ENCODE results near the gene ANKRD24.
"Not testable (repeated sequence)": the region's sequence is repeated elsewhere in the genome, so short reads cannot be mapped to it uniquely, and the experiment has no call there.

- TF ChIP-seq, protein P1, sequence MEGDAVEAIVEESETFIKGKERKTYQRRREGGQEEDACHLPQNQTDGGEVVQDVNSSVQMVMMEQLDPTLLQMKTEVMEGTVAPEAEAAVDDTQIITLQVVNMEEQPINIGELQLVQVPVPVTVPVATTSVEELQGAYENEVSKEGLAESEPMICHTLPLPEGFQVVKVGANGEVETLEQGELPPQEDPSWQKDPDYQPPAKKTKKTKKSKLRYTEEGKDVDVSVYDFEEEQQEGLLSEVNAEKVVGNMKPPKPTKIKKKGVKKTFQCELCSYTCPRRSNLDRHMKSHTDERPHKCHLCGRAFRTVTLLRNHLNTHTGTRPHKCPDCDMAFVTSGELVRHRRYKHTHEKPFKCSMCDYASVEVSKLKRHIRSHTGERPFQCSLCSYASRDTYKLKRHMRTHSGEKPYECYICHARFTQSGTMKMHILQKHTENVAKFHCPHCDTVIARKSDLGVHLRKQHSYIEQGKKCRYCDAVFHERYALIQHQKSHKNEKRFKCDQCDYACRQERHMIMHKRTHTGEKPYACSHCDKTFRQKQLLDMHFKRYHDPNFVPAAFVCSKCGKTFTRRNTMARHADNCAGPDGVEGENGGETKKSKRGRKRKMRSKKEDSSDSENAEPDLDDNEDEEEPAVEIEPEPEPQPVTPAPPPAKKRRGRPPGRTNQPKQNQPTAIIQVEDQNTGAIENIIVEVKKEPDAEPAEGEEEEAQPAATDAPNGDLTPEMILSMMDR (IDR thresholded peaks at IDR 0.05; ENCODE audit: low read depth, low read length, missing input control), result not testable (repeated sequence)
- TF ChIP-seq JUND, FOXA1, SP1, FOXA2, REST, RXRA, RAD21 (IDR thresholded peaks at IDR 0.05): not testable (repeated sequence)
- TF ChIP-seq, protein P2, sequence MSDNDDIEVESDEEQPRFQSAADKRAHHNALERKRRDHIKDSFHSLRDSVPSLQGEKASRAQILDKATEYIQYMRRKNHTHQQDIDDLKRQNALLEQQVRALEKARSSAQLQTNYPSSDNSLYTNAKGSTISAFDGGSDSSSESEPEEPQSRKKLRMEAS (IDR thresholded peaks at IDR 0.05), result not testable (repeated sequence)
- TF ChIP-seq, protein P3, sequence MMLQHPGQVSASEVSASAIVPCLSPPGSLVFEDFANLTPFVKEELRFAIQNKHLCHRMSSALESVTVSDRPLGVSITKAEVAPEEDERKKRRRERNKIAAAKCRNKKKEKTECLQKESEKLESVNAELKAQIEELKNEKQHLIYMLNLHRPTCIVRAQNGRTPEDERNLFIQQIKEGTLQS (IDR thresholded peaks at IDR 0.05), result not testable (repeated sequence)
Measured at GRCh38 chr19:4218523-4218922, 36.0 kb downstream of the ANKRD24 start.

Measured in liver (tissue), 3 donors.